HL-60 (cell line): ENCODE data around the gene TFRC.
A peak's percentile ranks its signal among the peaks of the same experiment; 100 is the strongest.

Source experiments
- DNase-seq, 2 experiments: peaks; one replicate each; pipeline ENCODE4 v3.0.0-alpha.2; 2010 to 2020; ENCODE audit warnings: low read depth in 1 of 2, low spot score in 1 of 2
- H3K27ac ChIP-seq: fragments of 250-450 bp; sonication (Bioruptor Pico); replicated peaks from 2 replicates; pipeline ENCODE4 v1.5.1; 2020; ENCODE audit warnings: mild to moderate bottlenecking, moderate library complexity
- H3K27me3 ChIP-seq: fragments of 250-450 bp; sonication (Bioruptor Pico); 2 replicates; pipeline ENCODE4 v1.5.1; 2021; ENCODE audit warnings: mild to moderate bottlenecking, moderate library complexity; ENCODE audit not compliant: insufficient read depth, poor library complexity, severe bottlenecking
- H3K4me3 ChIP-seq: replicated peaks from 2 replicates; pipeline ENCODE4 v1.5.1; 2011; ENCODE audit warnings: mild to moderate bottlenecking, control low read depth, low read length; ENCODE audit not compliant: insufficient read depth
- CTCF ChIP-seq: IDR thresholded peaks from one replicate; pipeline ENCODE4 v1.5.1; 2011; ENCODE audit warnings: low read length, control low read depth, inconsistent platforms; ENCODE audit not compliant: insufficient read depth
- GABPA ChIP-seq: IDR thresholded peaks from 2 replicates; pipeline ENCODE4 v1.6.1; 2012; ENCODE audit warnings: low read depth
- POLR2AphosphoS5 ChIP-seq: IDR thresholded peaks from 2 replicates; pipeline ENCODE4 v1.6.1; 2012; ENCODE audit warnings: low read depth
- REST ChIP-seq: IDR thresholded peaks from 2 replicates; pipeline ENCODE4 v1.6.1; 2012; ENCODE audit warnings: low read depth; ENCODE audit not compliant: insufficient replicate concordance
- SPI1 ChIP-seq: IDR thresholded peaks from 2 replicates; pipeline ENCODE4 v1.6.1; 2012; ENCODE audit warnings: low read depth, mild to moderate bottlenecking, borderline replicate concordance

TFRC gene

GRCh38 chr3:196096382-196096953, 14.6 kb upstream of the TFRC start:
- TF ChIP-seq REST: no peak
- no peak for TF ChIP-seq SPI1
- TF ChIP-seq POLR2AphosphoS5: no peak
- no peak for TF ChIP-seq CTCF
- TF ChIP-seq GABPA: no peak
- peak in 1 of 2 experiments; percentile 83 for DNase-seq
- no peaks in the 10 kb centered on the region for H3K27me3 ChIP-seq
- no peak overlapping the region for H3K4me3 ChIP-seq
- H3K27ac ChIP-seq: peak overlapping the region; percentile 72

- Histone ChIP-seq H3K27ac (peak overlapping the region; percentile 32), H3K27me3 (no peaks in the 10 kb centered on the region), H3K4me3 (no peak overlapping the region)
- peak; percentile 33; the same call in 1 of the 2 replicates for TF ChIP-seq POLR2AphosphoS5
- no peak for TF ChIP-seq CTCF
- DNase-seq: peak; percentile 75 to 85
Measured at GRCh38 chr3:196093317-196094111, 11.6 kb upstream of the TFRC start.

- no peak for DNase-seq
- Histone ChIP-seq H3K27me3 (no peaks in the 10 kb centered on the region), H3K27ac (no peak overlapping the region), H3K4me3 (no peak overlapping the region)
- TF ChIP-seq GABPA (no peak), REST (no peak), POLR2AphosphoS5 (no peak), SPI1 (no peak), CTCF (no peak)
Measured at GRCh38 chr3:196087906-196088305, 6.0 kb upstream of the TFRC start.

GRCh38 chr3:196082619-196082971, 705 bp upstream of the TFRC start:
- no peak for DNase-seq
- Histone ChIP-seq H3K27ac (peak overlapping the region; percentile 93), H3K4me3 (no peak overlapping the region), H3K27me3 (no peaks in the 10 kb centered on the region)
- TF ChIP-seq GABPA: no peak
- no peak for TF ChIP-seq POLR2AphosphoS5
- TF ChIP-seq SPI1: no peak
- TF ChIP-seq REST: no peak
- TF ChIP-seq CTCF: no peak
